AG04449 (cell line): ENCODE measurements around the gene TP53BP2.

ENCODE experiments used
- CTCF ChIA-PET: fragments of 350-600 bp; formaldehyde crosslinking; extraction: SDS; loops from one replicate; lab custom pipeline; 2021; ENCODE audit warnings: antibody characterized with exemption; lab: Yijun Ruan, JAX
- POLR2A ChIA-PET: fragments of 400-600, 350-600 bp; formaldehyde crosslinking; extraction: SDS; loops from one replicate; lab custom pipeline; 2020; ENCODE audit warnings: antibody characterized with exemption, inconsistent platforms; lab: Yijun Ruan, JAX
- DNase-seq: peaks from one replicate; pipeline ENCODE4 v3.0.0-alpha.2; 2010; ENCODE audit warnings: low read depth, low spot score
- H3K4me3 ChIP-seq: 2 replicates; pipeline ENCODE4 v1.5.1; 2011; ENCODE audit warnings: low read depth, mild to moderate bottlenecking, control low read depth, low read length
- TF ChIP-seq, protein P1 (sequence below): IDR thresholded peaks from one replicate; pipeline ENCODE4 v1.5.1; 2011; ENCODE audit warnings: mild to moderate bottlenecking, moderate library complexity, low read length, control low read depth, inconsistent platforms; ENCODE audit not compliant: insufficient read depth; ENCODE audit errors: missing control alignments

Gene TP53BP2

DNA sequence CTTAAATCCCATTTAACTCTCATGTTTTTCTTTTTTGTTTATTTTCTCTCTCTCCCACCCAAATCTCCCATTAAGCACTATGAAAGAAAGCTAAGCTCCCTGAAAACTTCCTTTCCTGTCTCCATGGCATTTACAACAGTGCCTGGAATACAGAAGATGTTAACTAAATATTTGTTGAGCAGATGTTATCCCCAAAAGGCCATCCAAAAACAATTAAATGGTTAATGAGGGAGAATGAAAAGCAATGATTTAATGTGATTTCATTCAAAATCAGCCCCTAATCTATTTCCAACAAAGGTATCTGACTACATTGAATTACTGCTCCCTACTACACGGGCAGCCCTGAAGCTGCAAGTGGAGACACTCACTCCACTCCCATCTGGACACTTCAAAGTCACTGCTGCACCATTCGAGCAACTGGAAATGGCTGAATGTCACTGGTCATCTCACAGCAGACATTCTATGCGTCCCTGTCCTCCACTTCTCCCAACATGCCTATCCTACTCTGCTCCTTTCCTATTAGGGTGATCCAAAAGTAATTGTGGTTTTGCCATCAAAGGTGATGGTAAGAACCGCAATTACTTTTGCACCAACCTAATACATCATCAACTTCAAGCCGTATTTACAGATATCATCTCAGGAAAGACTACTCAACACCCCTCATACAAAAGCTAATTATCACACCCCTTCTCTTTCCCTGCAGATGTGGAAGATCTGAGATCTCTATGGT, 7.5 kb downstream of the TP53BP2 start:
- ChIA-PET CTCF (interaction anchor here (0.9 to 1.5 kb wide), 4 partner anchors 8 to 15 kb away, joined by 3 to 10 read pairs (median 4); partner anchors contain the start of gene TP53BP2), POLR2A (no interaction called here)
- no peak for DNase-seq
- TF ChIP-seq, protein P1, sequence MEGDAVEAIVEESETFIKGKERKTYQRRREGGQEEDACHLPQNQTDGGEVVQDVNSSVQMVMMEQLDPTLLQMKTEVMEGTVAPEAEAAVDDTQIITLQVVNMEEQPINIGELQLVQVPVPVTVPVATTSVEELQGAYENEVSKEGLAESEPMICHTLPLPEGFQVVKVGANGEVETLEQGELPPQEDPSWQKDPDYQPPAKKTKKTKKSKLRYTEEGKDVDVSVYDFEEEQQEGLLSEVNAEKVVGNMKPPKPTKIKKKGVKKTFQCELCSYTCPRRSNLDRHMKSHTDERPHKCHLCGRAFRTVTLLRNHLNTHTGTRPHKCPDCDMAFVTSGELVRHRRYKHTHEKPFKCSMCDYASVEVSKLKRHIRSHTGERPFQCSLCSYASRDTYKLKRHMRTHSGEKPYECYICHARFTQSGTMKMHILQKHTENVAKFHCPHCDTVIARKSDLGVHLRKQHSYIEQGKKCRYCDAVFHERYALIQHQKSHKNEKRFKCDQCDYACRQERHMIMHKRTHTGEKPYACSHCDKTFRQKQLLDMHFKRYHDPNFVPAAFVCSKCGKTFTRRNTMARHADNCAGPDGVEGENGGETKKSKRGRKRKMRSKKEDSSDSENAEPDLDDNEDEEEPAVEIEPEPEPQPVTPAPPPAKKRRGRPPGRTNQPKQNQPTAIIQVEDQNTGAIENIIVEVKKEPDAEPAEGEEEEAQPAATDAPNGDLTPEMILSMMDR, result no peak
- H3K4me3 ChIP-seq, result no peak overlapping the region

DNA sequence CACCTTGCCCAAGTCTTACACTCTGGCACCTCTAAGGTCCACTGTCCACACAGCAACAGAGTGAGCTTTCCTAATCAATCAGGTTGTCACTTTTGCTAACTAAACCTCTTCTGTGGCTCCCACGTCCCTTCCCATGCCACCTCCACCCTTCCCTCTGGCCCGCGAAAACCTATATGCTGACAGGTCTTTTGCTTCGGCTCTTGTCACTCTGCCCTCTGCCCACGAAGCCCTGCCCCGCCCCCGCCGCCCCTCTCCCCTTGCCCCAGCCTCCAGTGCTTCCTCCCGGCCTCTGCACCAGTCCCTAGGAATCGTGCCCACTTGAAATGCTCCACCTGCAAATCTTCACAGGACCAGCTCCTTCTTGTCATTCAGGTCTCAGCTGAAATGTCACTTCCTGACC, 8.1 kb downstream of the TP53BP2 start:
- no peak for DNase-seq
- H3K4me3 ChIP-seq, result no peak overlapping the region
- CTCF ChIA-PET, result interaction anchor here (0.9 to 1.5 kb wide), 5 partner anchors 9 to 16 kb away, joined by 3 to 10 read pairs (median 3); partner anchors contain the start of gene TP53BP2
- POLR2A ChIA-PET, result no interaction called here
- TF ChIP-seq, protein P1, result no peak

DNA sequence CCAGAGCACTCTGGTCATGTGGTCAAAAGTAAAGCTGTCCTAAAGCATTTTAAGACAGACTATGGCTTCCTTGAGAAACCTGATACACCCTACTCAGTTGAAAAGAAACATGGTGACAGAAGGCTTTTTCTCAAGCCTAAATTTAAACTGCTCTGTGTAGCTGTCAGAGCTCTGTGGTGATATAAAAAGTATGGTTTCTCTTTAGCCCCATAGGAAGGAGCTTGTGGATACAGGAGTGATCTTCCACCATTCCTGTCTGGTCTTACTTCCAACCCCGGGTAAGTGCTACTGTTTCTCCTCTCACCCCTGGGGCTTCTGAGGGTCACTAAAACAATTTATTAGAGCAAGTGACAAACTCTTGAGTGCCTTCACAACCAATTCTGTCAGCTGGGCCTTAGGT, 8.5 kb downstream of the TP53BP2 start:
- no peak for DNase-seq
- POLR2A ChIA-PET, result no interaction called here
- TF ChIP-seq, protein P1, result no peak
- H3K4me3 ChIP-seq, result no peak overlapping the region
- CTCF ChIA-PET, result interaction anchor here (1.0 to 1.5 kb wide), 5 partner anchors 9 to 279 kb away, joined by 3 to 10 read pairs (median 3); partner anchors contain the start of gene TP53BP2

DNA sequence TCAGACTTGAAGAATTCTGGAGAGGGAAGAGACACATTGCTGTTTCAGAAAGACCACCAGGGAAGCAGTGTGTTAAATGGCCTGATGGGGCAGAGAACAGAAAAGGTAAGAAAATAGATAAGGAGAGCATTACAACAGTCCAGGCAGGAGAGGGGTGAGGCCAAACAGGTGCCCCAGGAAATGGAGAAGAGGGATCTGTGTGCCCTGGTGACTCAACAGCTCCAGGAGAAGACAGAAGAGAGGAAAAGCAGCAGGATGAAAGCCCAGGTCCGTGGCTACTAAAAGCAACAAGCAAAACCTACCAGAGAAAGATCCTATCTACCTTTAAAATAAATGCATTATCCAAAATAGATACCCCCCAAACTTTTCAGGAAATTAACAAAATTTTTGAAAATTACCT, 9.2 kb downstream of the TP53BP2 start:
- TF ChIP-seq, protein P1, result no peak
- DNase-seq, result no peak
- POLR2A ChIA-PET, result no interaction called here
- no peak overlapping the region for H3K4me3 ChIP-seq
- CTCF ChIA-PET, result interaction anchor here (0.7 to 1.4 kb wide), 4 partner anchors 10 to 280 kb away, joined by 3 read pairs; no protein-coding TSS in a partner anchor

DNA sequence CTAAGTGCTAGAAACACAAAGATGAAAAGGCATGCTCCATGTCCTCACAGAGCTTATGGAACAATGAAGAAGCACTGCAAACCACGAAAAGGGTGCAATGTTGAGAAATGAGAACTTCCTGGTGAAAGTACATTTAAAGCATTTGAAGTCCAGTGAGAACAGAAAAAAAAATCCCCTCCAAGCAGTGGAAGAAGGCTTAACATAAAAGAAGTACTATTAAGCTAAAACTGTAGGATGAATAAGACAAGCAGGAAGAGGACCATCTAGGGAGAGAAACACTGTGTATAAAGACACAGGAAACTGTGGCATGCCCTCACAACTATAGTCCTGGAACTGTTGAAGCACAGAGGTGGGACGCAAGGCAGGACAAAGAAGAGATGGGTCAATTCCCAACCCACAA, 10.0 kb downstream of the TP53BP2 start:
- TF ChIP-seq, protein P1, result no peak
- CTCF ChIA-PET, result interaction anchor here (1.1 to 2.4 kb wide), 2 partner anchors 10 to 22 kb away, joined by 3 to 8 read pairs; partner anchors contain the start of gene TP53BP2
- DNase-seq, result no peak
- POLR2A ChIA-PET, result no interaction called here
- no peak overlapping the region for H3K4me3 ChIP-seq

DNA sequence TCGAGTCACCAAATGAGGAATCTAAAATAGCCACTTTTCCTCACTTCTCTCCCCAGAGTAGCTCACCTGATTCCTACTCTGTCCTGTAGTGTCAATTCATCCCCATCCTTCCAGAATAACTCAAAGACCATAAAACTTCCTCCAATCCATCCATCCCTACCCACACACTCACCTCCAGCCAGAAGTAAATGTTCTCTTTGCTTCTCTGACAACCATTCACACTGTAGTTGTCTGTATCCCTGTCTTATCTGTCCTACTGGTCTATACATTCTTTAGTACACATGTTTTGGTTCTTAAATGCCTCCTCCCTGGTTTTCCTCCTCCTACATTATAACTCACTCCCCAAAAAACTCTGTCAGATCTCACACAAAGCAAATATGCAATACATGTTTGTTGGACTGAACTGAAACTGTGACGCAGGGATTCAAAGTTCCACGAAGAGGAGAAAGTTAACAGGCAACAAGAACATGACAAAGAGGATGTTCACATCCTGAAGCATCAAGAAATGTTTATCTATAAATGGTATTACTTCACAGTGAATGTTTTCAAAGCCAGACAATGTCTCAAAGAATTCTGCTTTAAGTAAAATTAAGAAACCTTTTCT, 11.0 kb downstream of the TP53BP2 start:
- POLR2A ChIA-PET, result no interaction called here
- DNase-seq, result peak; percentile 59
- CTCF ChIA-PET, result interaction anchor here (1.1 to 2.4 kb wide), 2 partner anchors 11 to 23 kb away, joined by 3 to 8 read pairs; partner anchors contain the start of gene TP53BP2

More for the DNA sequence above, 11.0 kb downstream of the TP53BP2 start:
- H3K4me3 ChIP-seq, result no peak overlapping the region
- TF ChIP-seq, protein P1, result no peak
